Prostate gland (tissue), 2 donors: ENCODE results near the gene HTD2.

ENCODE experiments used
- CTCF ChIP-seq, 4 experiments: fragments of 200-600 bp in 2 of 4; fragments of 450-650 bp in 2 of 4; sonication (generic) in 2 of 4; IDR thresholded peaks; 1 replicate in 3 of 4; 2 replicates in 1 of 4; pipeline ENCODE4 v1.5.1; 2016 to 2019; ENCODE audit warnings: antibody characterized with exemption in 4 of 4, mild to moderate bottlenecking in 2 of 4, moderate library complexity in 2 of 4
- POLR2A ChIP-seq: fragments of 450-650 bp; IDR thresholded peaks from one replicate; pipeline ENCODE4 v1.6.1; 2016; ENCODE audit warnings: antibody characterized with exemption, mild to moderate bottlenecking
- POLR2AphosphoS5 ChIP-seq: sonication (generic); formaldehyde crosslinking; IDR thresholded peaks from one replicate; pipeline ENCODE4 v1.6.1; 2017; ENCODE audit warnings: antibody characterized with exemption

GRCh38 chr3:58324391-58325390, 18.4 kb downstream of the HTD2 start:
- no peak for TF ChIP-seq CTCF (IDR thresholded peaks at IDR 0.05)
- no peak for TF ChIP-seq POLR2A
- no peak for TF ChIP-seq POLR2AphosphoS5
